ENCODE measurements around the gene NOS1AP.
"Not testable (repeated sequence)": the region's sequence is repeated elsewhere in the genome, so short reads cannot be mapped to it uniquely, and the experiment has no call there.

The NOS1AP gene

DNA sequence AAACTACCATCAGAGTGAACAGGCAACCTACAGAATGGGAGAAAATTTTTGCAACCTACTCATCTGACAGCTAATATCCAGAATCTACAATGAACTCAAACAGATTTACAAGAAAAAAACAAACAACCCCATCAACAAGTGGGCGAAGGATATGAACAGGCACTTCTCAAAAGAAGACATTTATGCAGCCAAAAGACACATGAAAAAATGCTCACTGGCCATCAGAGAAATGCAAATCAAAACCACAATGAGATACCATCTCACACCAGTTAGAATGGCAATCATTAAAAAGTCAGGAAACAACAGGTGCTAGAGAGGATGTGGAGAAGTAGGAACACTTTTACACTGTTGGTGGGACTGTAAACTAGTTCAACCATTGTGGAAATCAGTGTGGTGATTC is 104.1 kb downstream of the NOS1AP start:
- not testable (repeated sequence) for DNase-seq

DNA sequence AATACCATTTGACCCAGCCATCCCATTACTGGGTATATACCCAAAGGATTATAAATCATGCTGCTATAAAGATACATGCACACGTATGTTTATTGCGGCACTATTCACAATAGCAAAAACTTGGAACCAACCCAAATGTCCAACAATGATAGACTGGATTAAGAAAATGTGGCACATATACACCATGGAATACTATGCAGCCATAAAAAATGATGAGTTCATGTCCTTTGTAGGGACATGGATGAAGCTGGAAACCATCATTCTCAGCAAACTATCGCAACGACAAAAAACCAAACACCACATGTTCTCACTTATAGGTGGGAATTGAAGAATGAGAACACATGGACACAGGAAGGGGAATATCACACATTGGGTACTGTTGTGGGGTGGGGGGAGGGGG is 104.5 kb downstream of the NOS1AP start:
- not testable (repeated sequence) for DNase-seq

- no peak for DNase-seq
These were observed 106.0 kb downstream of the NOS1AP start for GRCh38 chr1:162175379-162176081.

DNA sequence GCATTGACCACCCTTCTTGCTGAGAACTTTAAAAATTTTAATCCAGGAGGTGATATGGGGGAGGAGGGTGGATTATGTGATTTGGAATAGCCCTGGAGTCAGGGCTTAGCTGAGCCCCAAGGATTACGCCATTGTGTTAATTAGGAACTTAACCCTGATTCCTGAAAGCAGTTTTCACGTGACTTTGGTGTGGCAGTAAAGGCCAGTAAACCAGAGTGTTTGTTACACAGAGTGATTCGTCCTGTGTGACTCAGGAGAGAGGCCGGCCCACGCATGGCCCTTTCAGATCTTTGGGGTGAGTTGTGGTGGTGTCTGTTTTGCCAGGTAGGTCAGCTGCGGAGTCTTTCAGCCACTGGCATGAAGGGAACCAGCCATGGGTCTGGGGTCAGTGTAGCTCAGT is 107.6 kb downstream of the NOS1AP start:
- DNase-seq = no peak

DNA sequence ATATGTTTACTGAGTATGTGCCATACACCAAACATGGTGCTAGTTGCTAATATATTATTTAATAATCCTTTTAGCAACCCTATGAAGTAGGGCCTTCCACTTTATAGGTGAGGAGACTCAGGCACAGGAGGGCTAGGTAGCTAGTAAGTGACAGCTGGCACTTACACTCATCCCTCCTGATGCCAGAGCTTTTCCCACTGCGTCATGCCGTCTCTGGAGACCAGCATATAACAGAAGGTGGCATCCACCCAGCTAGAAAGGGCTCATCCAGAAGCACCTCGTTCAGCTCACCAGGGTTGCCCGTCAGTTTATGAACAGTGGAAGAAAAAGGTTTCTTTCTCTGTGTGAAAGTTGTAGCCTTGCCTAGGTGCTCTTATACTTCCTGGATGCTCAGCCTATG is 108.9 kb downstream of the NOS1AP start:
- DNase-seq = no peak

DNA sequence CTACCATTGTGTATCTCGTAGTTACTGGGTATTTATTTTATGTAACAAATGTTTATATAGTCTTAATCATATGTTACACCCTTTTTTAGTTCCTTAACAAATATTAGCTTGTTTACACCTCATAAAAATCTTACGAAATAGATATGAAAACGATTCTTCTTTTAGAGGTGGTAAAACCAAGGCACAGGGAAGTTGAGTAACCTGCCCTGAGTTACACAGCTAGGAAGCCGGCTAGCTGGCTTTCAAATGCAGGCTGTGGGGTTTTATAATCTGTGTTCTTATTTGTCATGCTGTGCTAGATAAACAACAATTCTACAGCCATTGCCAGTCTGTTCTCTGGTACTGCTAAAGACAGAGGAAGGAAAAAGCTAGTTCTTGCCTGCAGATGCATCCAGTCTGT is 109.6 kb downstream of the NOS1AP start:
- no peak for DNase-seq

GRCh38 chr1:162180813-162181212 is 111.3 kb downstream of the NOS1AP start:
- no peak for DNase-seq

DNA sequence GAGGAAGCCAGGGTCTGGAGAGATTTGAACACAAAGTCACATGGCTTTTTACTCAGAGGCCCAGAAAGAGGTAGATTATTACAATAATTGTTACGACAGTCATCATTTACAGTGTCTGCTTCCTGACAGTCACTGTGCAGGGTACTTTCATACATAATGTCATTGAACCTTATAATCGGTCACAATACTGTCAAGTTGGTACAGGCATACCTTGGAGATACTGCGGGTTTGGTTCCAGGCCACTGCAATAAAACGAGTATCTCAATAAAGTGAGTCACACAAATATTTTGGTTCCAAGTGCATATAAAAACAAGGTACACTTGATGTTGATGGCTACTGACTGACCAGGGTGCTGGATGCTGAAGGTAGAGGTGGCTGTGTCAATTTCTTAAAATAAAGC is 112.6 kb downstream of the NOS1AP start:
- no peak for DNase-seq

GRCh38 chr1:162185314-162186025 is 116.0 kb downstream of the NOS1AP start:
- DNase-seq = no peak

DNA sequence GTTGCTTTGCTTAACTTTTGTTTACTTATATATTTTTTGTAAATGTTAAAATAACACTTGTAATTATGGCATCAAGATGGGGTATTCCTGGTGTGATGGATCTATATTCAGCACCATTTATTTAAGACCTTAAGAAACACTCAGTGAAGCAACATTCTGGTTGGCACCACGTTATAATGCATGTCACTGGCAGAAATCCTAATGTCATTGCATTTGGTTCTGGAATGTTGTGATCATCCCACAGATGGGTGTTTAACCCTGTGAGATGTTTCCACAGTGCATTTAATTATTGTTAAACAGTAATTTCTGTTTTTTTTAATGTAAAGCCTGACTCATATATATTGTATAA is 116.5 kb downstream of the NOS1AP start:
- no peak for DNase-seq

DNA sequence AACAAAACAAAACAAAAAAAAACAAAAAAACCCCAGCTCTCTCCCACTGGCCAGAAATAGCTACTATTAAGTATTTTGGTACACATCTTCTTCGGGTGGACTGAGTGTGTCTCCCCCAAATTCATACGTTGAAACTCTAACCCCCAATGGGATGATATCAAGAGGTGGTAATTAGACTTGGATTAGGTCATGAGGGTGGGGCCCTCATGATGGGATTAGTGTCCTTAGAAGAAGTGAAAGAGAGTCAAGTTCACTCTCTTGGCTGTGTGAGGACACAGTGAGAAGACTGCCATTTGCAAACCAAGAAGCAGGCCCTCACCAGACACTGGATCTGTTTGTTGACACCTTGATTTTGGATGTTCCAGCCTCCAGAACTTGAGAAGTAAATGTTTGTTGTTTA is 116.9 kb downstream of the NOS1AP start:
- no peak for DNase-seq

DNA sequence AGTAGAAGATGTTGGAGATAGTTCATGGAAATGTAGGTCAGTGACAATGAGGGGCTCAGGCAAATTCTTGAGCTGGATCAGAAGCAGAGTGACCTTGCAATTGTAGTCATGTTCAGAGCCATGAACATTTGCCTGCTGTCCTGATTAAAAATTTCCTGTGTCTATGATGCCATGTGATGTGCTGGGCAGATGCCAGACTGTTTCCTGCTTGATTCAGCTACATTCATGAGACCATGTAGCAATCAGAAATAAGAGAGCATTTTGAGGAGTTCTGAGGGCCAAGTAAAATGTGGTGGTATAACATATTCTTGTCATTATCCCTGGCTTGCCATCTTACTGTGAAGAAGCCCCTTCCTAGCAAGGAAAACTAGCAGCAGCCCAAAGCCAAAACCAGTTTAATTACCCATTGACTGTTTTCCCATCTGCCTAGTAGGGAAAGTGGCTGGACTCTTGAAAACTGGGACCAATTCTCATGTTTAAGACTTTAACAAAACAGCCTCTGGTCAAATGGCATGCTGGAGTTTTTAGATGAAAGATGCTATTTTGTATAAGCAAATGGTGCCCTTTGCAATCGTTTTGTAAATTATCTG is 118.3 kb downstream of the NOS1AP start:
- no peak for DNase-seq

DNA sequence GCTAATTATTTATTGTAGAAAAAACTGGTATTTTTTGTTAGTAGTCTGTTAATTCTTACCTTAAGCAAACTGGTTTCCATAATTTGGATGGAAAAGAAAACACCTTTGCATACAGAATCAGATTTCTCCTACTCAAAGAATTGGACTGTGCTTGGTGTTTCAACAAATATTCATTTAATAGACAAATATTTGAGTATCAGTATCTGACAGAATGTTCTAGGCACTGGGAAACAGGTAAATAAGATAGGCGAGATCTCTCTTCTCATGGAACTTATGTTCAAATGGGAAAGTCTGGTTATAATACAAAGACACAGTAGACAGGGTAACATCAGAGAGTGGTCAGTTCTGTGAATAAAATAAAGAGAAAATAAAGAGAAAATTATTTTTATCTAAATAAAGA is 119.9 kb downstream of the NOS1AP start:
- no peak for DNase-seq

DNA sequence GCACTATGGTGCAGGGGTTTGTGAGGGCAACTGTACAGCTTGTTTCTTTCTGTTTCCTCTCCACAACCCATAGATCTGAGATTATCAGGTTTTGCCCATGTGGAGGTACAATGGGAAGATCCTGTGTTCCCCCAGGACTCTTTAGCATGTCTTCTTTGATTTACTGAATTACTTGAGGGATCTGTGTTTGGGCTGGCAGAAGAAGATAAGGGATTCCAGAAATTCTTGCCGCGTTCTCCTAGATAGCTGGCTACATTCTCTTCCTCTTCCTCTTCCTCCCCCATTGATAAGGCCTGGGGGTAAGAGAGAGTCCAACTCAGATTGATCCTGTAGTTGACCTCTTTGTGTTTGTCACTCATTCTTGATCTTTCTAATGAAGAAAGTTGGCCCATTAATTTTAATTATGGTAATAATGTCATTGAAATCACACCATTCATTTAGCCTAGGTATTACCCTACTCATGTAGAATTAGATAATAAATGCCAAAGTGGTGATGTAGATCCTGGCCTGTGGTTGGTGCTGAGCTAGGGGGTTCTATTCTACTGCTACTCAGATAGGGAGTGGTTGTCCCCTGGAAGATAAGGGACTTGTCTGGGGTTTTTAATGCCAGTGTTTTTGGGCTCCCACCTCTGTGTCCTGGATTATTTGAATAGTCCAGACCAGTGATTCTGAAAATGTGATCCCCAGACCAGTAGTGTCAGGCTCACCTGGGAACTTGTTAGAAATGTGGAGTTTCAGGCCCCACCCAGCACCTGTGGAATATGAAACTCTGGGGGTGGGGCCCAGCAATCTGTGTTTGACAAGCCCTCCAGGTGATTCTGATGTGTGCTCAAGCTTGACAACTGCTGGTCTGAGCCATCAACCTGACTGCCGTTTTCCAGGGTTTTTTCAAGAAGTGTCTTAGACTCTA is 122.2 kb downstream of the NOS1AP start:
- DNase-seq = no peak

GRCh38 chr1:162192306-162192678 is 122.8 kb downstream of the NOS1AP start:
- no peak for DNase-seq

DNA sequence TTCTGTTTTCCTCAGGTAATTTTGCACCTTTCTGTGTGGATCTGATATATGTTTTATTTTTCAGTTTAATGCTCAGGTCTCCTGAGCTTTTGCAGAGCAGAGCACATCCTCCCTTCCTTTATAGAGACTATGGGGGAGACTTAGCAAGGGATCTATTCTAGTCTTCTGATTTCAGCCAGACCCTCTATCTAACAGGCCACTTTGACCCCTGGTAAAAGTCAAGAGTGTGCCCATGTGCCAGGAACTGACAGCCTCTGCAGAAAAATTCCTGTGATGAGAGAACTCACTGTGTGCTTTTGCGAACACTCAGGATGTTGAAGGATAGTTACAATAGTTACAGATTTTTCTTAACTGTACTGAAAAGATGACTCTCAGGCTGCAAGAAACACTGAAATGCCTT is 123.3 kb downstream of the NOS1AP start:
- DNase-seq = no peak

DNA sequence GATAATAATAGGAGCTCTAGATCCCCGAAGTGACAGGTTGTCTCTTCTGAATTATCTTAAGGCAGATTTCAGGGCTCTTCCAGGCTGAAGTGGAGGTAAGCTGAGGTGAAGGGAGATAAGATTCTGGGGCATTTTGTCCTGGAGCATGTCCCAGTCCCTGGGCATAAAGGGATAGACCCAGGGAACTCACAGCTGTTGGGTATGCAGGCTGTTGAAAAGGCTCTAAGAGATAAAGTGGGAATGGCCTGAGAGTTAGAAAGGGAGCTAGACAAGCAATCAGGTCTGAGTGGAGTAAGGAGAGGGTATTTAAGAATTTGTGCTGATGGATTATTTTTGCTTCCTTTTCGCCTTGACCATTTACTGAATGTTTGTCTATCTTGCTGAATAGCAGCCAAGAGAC is 123.7 kb downstream of the NOS1AP start:
- DNase-seq = no peak

DNA sequence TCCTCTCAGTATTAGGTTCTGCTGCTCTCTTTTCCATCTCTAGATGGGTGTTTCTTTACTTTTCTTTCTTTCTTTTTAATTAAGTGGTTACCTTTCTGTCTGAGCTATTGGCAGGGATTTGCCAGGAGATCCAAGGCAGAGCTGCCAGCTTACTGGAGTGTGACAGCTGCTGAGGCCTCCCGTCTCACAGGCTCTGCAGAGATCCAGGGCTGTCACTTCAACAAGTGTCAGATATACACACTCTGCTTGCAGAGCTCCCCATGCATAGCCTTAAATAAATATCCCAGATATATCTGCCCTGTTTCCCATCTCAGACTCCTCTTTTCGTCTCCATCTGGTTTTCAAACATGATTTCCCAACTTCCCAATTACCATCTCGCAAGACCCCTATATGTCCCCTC is 124.3 kb downstream of the NOS1AP start:
- no peak for DNase-seq

GRCh38 chr1:162195567-162195966 is 126.1 kb downstream of the NOS1AP start:
- no peak for DNase-seq

DNA sequence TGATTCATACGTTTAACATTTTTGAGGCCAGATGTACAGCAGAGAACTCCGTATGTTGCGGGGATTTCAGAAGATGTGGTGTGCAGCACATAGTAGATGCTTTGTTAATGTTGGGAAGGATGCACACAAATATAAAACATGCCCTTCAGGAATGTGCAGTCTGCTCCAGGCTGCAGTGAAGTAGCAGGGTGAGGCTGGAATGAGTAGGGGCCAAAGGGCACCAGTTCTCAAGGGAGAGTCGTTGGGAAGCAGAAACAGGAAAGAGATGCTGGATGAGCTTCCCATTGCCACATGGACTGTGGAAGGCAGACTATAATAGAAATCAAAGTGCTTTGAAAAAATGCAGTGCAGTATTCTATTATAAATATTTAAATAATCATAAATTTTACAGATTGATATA is 126.9 kb downstream of the NOS1AP start:
- DNase-seq = no peak

- DNase-seq = no peak
These were observed 127.6 kb downstream of the NOS1AP start for GRCh38 chr1:162197041-162197531.

DNA sequence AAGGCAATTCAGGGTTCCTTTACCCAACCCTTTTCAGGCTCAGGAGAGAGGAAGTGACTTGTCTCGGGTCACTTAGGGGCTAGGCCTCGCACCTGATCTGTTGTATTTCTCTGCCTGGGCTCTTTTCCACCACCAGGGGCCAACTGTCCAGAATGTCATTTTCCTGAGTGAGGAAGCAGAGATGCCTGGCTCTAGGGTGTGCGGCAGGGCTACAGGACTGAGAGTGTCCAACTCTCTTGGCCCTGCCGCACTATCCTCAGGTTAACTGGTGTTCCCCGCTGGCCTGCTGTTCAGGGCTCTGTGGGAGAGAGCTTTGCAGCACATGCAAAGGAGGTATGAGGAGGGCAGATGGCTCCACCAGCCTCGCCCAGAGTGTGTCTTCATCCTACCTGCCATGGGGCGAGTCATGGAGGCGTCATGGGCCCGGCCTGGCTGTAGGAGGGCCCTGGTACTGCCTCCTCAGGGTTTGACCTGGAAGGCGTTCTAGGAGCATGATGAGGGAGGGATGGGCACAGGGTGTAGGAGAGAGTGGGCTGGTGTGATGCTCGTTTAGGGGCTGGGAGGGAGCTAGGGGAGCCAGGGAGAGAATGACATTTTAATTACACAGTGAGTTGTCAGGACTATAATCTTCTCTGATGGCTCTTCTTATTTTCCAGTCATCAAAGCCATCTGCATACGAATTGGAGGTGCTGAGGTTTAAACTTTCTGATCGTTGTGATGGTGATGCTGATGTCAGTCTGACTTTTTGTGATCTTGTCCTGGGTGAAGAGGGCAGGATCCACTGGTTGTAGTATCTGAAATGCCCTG is 128.3 kb downstream of the NOS1AP start:
- DNase-seq = no peak

Data from activated gamma-delta T cell treated with Interleukin-2 at 50 U/mL for 16 hours (primary cell).